ENCODE data around the gene CAMKV.

The CAMKV gene

GRCh38 chr3:49880581-49881315, 11.0 kb upstream of the CAMKV start:
- ATAC-seq, result no peak
- TF ChIP-seq CREB5 (CRISPR knock-in tag; IDR thresholded peaks at IDR 0.05; ENCODE audit: low read depth), result no peak
- TF ChIP-seq SNAI2 (CRISPR knock-in tag; IDR thresholded peaks at IDR 0.05), result no peak
- no peak for TF ChIP-seq OSR1 (CRISPR knock-in tag; IDR thresholded peaks at IDR 0.05)
- TF ChIP-seq ZFP30 (CRISPR knock-in tag; IDR thresholded peaks at IDR 0.05), result no peak
- no peak for TF ChIP-seq ZNF565 (CRISPR knock-in tag; conservative IDR thresholded peaks at IDR 0.05; ENCODE audit: low read depth)
- no peak for TF ChIP-seq TSHZ2 (CRISPR knock-in tag; IDR thresholded peaks at IDR 0.05)
- TF ChIP-seq CSDC2 (CRISPR knock-in tag; IDR thresholded peaks at IDR 0.05), result no peak
- no peak for TF ChIP-seq ZNF70 (CRISPR knock-in tag; IDR thresholded peaks at IDR 0.05)
- TF ChIP-seq ZC3H10 (CRISPR knock-in tag; IDR thresholded peaks at IDR 0.05), result no peak
- no peak for TF ChIP-seq ZFP3 (CRISPR knock-in tag; IDR thresholded peaks at IDR 0.05)
- TF ChIP-seq TCF4 (CRISPR knock-in tag; IDR thresholded peaks at IDR 0.05; ENCODE audit: borderline replicate concordance), result no peak
- TF ChIP-seq, protein P1, sequence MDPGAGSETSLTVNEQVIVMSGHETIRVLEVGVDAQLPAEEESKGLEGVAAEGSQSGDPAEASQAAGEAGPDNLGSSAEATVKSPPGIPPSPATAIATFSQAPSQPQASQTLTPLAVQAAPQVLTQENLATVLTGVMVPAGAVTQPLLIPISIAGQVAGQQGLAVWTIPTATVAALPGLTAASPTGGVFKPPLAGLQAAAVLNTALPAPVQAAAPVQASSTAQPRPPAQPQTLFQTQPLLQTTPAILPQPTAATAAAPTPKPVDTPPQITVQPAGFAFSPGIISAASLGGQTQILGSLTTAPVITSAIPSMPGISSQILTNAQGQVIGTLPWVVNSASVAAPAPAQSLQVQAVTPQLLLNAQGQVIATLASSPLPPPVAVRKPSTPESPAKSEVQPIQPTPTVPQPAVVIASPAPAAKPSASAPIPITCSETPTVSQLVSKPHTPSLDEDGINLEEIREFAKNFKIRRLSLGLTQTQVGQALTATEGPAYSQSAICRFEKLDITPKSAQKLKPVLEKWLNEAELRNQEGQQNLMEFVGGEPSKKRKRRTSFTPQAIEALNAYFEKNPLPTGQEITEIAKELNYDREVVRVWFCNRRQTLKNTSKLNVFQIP (CRISPR knock-in tag; IDR thresholded peaks at IDR 0.05; ENCODE audit: borderline replicate concordance, low read depth), result no peak
- TF ChIP-seq TOX (CRISPR knock-in tag; IDR thresholded peaks at IDR 0.05; ENCODE audit: borderline replicate concordance), result no peak

DNA sequence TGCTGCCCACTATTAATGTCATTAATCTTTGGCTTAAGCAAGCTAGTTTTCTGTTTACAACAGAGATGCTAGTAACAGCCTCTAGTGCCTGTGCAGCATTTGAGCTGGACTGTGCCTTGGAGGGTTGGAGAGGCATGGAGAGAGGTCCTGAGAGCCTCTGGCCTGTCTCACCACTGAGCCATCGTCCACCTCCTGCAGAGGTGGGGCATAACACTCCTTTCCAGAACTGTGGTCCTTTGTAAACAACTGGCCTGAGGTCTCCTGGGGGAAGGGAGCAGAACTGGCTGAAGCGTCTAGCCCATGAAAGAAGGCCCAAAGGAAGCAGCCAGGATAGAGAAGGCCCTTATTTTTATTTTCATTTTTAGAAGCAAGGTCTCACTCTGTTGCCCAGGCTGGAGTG, 10.0 kb upstream of the CAMKV start:
- no peak for ATAC-seq
- no peak for TF ChIP-seq TSHZ2 (CRISPR knock-in tag; IDR thresholded peaks at IDR 0.05)
- no peak for TF ChIP-seq ARNTL (CRISPR knock-in tag; IDR thresholded peaks at IDR 0.05; ENCODE audit: borderline replicate concordance, low read depth)
- TF ChIP-seq ZFP3 (CRISPR knock-in tag; IDR thresholded peaks at IDR 0.05), result no peak
- no peak for TF ChIP-seq ZFP30 (CRISPR knock-in tag; IDR thresholded peaks at IDR 0.05)
- no peak for TF ChIP-seq SNAI2 (CRISPR knock-in tag; IDR thresholded peaks at IDR 0.05)
- no peak for TF ChIP-seq ZNF8 (CRISPR knock-in tag; IDR thresholded peaks at IDR 0.05)
- no peak for TF ChIP-seq CSDC2 (CRISPR knock-in tag; IDR thresholded peaks at IDR 0.05)
- no peak for TF ChIP-seq ZNF70 (CRISPR knock-in tag; IDR thresholded peaks at IDR 0.05)
- no peak for TF ChIP-seq OSR1 (CRISPR knock-in tag; IDR thresholded peaks at IDR 0.05)
- no peak for TF ChIP-seq RARB (CRISPR knock-in tag; IDR thresholded peaks at IDR 0.05)
- no peak for TF ChIP-seq PATZ1 (CRISPR knock-in tag; IDR thresholded peaks at IDR 0.05; ENCODE audit: borderline replicate concordance)
- TF ChIP-seq ISL1 (CRISPR knock-in tag; IDR thresholded peaks at IDR 0.05), result no peak
- TF ChIP-seq ESRRG (CRISPR knock-in tag; IDR thresholded peaks at IDR 0.05), result no peak
- no peak for TF ChIP-seq PPARA (CRISPR knock-in tag; IDR thresholded peaks at IDR 0.05; ENCODE audit: borderline replicate concordance)
- TF ChIP-seq, protein P1 (CRISPR knock-in tag; IDR thresholded peaks at IDR 0.05; ENCODE audit: borderline replicate concordance, low read depth), result no peak
